WTC11 (cell line): ENCODE data around the gene NWD2.

ENCODE experiments used
- MAX ChIP-seq: sonication (generic); formaldehyde crosslinking; IDR thresholded peaks from 2 replicates; pipeline ENCODE4 v1.8.0; 2022; ENCODE audit warnings: mild to moderate bottlenecking, missing genetic modification reagents
- OVOL2 ChIP-seq: fragments of 250-450 bp; sonication (Bioruptor Pico); IDR thresholded peaks from 2 replicates; pipeline ENCODE4 v1.9.0; 2021; ENCODE audit warnings: mild to moderate bottlenecking, borderline replicate concordance
- ZNF416 ChIP-seq: fragments of 250-450 bp; sonication (Bioruptor Pico); IDR thresholded peaks from 2 replicates; pipeline ENCODE4 v1.9.0; 2021; ENCODE audit warnings: mild to moderate bottlenecking, inconsistent platforms
- TF ChIP-seq, protein P1 (sequence below): fragments of 200-600 bp; IDR thresholded peaks from 2 replicates; pipeline ENCODE4 v1.8.0; 2022; ENCODE audit warnings: antibody characterized with exemption

DNA sequence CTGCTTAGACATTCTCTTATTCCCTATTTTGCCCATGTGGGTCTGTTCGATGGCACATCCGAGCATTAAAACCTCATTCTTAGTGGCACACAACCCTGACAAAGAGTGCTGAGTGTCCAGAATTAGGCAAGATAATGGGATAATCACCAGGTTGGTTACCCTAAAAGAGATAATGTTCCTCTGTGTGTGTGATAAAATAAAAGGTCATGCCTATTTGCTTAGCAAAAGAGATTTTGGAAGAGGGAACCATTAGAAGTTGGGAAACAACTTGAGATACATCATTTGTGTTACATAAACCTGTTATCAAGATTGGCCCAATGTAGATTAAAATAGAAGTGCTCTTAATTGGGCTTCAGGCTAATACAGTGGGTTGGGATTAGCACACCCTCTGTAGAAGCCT is 182.7 kb downstream of the NWD2 start:
- TF ChIP-seq OVOL2 (no peak), MAX (CRISPR knock-in tag) (no peak), ZNF416 (no peak)
- TF ChIP-seq, protein P1, sequence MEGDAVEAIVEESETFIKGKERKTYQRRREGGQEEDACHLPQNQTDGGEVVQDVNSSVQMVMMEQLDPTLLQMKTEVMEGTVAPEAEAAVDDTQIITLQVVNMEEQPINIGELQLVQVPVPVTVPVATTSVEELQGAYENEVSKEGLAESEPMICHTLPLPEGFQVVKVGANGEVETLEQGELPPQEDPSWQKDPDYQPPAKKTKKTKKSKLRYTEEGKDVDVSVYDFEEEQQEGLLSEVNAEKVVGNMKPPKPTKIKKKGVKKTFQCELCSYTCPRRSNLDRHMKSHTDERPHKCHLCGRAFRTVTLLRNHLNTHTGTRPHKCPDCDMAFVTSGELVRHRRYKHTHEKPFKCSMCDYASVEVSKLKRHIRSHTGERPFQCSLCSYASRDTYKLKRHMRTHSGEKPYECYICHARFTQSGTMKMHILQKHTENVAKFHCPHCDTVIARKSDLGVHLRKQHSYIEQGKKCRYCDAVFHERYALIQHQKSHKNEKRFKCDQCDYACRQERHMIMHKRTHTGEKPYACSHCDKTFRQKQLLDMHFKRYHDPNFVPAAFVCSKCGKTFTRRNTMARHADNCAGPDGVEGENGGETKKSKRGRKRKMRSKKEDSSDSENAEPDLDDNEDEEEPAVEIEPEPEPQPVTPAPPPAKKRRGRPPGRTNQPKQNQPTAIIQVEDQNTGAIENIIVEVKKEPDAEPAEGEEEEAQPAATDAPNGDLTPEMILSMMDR: no peak
